Right kidney (tissue), 1 donor: ENCODE data around the gene E2F4.

ENCODE experiments used
- DNase-seq: peaks from one replicate; pipeline ENCODE4 v3.0.0-alpha.2; 2016

Gene E2F4

GRCh38 chr16:67157106-67157748 lies 34.7 kb upstream of the E2F4 start:
- DNase-seq: no peak

DNA sequence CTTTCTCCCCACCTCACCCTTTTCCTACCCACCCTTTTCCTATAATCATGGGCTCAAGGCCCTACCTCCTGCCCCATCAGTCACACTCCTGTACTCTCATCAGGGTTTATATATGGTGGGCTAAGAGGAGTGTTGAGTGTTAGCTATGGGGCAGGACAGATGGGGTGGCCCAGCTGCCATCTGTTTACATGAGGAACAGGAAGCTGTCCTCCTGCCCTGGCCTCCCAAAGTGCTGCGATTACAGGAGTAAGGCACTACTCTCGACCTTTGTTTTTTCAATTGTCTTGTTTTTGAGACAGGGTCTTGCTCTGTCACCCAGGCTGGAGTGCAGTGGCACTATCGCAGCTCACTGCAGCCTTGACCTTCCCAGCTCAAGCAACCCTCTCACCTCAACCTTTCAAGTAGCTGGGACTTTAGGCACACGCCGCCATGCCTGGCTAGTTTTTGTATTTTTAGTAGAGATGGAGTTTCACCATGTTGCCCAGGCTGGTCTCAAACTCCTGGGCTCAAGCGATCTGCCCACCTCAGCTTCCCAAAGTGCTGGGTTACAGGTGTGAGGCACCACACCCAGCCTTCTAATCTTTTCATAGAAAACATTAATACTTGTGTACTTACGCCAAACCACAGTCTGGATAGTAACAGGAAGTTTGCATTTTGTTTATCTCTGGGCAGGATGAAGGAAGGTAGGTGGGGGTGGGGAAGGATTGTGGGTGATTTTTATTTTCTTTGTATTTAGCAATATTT lies 33.9 kb upstream of the E2F4 start:
- no peak for DNase-seq

DNA sequence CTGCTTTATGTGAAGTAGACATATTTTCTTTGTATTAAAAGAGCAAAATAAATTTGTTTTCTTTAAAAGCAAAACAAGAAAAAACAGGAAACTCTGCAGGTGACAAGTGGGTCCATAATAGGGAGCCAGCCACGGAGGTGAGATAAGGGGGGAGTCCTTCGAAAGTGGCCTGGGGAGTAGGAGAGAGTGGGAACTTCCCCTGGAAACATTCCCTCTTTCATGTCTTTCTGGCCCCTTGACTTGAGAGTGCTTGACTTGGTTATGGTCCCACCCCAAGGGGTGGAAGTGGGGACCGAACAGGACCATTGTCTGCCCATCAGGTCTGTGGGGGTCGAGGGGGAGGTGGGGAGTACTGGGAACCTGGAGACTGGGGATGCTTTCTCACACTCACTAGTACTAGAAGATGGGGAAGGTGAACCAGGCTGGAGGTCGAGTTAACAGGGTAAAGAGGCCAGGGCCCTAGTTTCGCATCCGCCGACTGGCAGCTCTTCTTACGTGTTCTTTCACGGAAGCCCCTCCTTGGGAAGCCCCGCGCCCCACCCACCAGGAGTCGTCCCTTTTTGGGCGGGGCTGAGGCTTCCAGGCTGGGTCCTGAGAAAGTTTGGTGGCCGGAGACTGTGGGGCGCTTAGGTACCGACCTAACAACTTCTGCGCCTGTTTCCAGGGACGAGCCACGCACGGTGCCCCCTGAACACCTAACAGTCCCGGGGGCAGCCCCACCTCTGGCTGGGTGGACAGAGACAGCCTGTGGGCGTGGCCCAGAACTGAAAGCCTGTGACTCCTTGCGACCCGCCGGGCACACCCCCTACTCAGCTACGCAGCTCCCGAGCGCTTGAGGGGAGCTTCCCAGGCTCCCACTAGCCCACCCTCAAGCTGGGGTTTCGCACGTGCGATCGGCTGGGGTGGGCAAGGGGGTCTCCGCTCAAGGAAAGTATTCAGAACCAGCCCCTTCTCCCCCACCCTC lies 33.0 kb upstream of the E2F4 start:
- no peak for DNase-seq

DNA sequence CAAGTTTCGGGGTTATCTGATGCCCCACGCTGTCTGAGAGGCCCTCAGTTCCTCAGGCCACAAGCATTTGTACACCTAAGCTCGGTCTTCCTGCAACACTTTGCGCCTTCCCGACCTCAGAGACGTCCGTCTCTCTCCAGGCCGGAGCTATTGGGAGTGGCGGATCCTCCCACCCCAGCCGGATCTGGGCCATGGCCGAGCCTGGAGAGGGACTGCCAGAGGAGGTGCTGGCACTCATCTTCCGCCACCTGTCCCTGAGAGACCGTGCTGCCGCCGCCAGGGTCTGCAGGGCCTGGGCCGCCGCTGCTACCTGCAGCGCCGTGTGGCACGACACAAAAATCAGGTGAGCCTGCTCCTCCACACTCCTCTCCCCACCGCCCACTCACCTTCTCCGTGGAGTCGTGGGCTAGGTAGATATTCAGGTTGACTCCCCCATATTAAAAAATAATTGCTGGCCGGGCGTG lies 30.3 kb upstream of the E2F4 start:
- DNase-seq: no peak

DNA sequence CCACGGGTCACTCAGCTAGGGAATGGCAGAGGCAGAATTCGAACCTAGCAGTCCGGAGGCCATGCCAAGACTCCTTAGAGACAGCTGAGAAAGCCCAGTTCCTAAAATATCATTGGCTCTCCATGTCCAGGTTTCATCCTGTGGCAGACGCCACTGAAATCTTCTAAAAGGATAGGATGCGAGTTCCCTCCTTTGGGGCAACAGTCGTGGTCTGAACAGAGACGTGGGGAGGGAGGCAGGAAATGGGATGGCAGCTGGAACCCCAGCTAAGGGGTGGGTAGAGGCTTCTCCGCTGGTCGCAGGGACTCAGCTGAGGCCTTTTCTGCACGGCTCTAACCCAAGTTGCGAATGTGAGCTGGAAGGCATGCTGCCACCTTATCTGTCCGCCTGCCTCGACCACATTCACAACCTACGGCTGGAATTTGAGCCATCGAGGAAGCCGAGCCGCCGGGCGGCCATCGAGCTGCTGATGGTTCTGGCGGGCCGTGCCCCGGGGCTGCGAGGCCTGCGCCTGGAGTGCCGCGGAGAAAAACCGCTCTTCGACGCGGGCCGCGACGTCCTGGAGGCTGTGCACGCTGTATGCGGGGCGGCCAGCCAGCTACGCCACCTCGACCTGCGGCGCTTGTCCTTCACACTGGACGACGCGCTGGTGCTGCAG lies 29.3 kb upstream of the E2F4 start:
- DNase-seq: no peak

DNA sequence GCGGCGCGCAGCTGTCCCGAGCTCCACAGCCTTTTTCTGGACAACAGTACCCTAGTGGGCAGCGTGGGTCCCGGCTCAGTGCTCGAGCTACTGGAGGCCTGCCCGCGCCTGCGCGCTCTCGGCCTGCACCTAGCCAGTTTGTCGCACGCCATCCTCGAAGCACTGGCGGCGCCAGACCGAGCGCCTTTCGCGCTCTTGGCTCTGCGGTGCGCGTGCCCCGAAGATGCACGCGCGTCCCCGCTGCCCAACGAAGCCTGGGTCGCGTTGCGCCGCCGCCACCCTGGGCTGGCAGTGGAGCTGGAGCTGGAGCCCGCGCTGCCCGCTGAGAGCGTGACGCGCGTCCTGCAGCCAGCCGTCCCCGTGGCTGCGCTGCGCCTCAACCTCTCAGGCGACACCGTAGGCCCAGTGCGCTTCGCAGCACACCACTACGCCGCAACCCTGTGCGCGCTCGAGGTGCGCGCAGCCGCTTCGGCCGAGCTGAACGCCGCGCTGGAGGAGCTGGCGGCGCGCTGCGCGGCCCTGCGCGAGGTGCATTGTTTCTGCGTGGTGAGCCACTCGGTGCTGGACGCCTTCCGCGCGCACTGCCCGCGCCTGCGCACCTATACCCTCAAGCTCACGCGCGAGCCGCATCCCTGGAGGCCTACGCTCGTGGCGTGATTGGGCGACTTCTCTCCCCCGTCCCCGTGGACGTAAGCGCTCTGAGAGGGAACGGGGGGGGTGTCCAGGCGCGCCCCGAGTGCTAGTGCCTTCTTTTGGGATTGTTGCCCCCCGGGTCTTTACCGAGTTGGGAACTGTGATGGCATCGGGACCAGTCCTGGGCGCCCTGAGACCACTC lies 28.6 kb upstream of the E2F4 start:
- DNase-seq: peak; percentile 84

- peak; percentile 54 for DNase-seq
These were observed 27.9 kb upstream of the E2F4 start for GRCh38 chr16:67163999-67164558.

- peak; percentile 45 for DNase-seq
These were observed 27.3 kb upstream of the E2F4 start, which contains the start of gene HSF4 for GRCh38 chr16:67164599-67165061. Gene HSF4, plus strand, starts transcription at chr16:67164745. Its CDS starts 67 bp downstream, at chr16:67164812.

- peak; percentile 56 for DNase-seq
These were observed 26.6 kb upstream of the E2F4 start for GRCh38 chr16:67165121-67166078.

DNA sequence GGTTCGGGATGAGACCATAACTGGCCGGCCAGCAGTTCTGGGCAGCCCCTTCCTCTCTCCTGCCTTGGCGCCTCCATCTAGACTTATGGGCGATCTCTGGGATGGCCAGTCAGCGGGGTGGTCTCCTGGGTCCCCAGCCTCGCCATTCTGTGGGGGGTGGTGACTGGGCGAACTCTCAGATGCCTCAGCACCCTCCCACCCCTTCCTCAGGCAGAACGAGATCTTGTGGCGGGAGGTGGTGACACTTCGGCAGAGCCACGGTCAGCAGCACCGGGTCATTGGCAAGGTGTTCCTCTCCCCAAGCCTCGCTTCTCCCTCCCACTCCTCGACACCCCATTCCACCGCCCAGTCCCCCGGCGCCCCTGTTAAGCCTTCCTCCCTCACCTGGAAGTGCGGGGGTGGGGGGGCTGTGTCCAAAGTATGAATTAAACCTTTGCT lies 25.8 kb upstream of the E2F4 start:
- DNase-seq: no peak

DNA sequence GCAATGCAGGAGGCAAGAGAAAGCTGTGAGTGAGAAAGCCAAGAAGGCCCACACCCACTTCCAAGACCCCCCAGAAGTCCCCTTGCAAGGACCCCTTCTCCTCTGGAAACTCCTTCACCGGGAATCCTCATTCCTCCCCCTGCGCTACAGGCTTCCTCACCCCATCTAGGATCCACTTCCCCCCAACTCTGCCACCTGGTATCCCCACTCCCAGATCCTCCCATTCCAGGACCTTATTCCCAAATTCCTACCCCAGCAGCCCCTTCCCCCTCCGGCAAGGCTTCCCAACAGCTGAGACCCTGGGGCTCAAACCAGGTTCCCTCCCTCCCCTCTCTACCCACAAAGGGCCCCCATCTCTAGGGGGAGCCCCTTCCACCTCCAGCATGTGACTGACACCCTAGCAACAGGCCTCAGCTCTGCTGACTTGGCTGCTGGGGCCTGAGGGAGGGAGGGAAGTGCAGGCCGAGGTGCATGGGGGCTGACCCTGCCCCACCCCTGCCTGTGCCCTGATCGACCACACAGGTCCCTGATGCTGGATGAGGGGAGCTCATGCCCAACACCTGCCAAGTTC lies 25.3 kb upstream of the E2F4 start:
- no peak for DNase-seq

GRCh38 chr16:67167588-67167987 lies 24.4 kb upstream of the E2F4 start:
- no peak for DNase-seq

GRCh38 chr16:67169011-67169451 lies 22.9 kb upstream of the E2F4 start:
- no peak for DNase-seq

DNA sequence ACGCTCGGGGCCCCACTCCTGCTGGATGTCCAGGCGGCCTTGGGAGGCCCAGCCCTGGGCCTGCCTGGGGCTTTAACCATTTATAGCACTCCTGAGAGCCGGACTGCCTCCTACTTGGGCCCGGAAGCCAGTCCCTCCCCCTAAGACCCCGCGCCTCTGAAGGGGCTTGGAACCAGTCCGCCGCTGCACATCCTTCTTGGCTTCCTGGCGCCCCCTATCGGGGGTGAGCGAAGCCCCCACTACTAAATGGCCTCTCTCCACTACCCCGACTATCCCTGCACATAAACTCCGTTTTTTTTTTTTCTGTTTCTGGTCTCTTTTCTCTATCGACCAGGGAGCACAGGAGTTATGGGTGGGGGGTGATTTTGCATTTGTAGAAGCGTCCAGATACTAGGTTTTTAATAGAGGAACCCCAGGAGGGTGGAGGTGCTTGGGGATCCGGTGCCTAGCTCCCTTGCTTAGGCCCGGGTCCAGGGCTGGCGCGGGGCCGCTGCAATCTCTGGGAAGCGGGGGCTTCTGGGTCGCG lies 22.2 kb upstream of the E2F4 start:
- DNase-seq: peak; percentile 42

DNA sequence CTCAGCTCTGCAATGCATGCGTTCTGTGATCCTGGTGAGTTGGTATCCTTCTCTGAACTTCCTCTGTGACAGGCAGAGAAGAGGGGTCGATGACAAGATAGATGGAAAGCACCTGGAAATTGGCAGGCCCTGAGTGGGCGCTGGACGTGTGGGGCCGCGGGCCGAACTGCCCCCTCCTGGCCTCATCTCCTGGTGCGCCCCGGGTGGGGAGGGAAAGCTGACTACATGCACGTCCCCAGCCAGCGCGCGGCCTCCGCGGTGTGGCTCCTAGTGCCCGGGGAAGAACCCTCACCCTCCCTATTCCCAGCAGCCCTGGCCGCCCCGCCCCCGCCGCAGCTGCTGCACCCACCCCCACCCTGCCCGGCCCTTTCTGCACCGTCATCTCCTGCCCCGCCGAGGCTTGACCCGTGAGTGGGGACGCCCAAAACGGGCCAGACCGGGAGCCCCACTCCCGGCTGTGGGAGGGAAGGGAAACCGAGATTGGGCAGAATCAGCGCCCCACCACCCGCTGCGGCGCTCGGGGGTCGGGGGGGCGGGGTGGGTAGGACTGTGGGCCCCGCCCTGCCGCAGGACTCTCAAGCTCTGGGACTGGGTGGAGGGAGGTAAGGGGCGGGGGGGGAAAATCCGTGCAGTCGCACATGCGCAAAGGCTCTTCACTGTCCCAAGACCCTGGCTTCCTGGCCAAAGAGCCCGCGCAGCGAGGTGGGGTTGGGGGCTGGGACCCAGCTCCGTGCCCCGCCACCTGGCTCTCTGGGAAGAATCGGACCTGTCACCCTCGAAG lies 21.6 kb upstream of the E2F4 start, which contains the start of gene NOL3:
NOL3 (plus strand) TSS at position 371 of the 781 bp plus-strand sequence.
- peak; percentile 63 for DNase-seq

DNA sequence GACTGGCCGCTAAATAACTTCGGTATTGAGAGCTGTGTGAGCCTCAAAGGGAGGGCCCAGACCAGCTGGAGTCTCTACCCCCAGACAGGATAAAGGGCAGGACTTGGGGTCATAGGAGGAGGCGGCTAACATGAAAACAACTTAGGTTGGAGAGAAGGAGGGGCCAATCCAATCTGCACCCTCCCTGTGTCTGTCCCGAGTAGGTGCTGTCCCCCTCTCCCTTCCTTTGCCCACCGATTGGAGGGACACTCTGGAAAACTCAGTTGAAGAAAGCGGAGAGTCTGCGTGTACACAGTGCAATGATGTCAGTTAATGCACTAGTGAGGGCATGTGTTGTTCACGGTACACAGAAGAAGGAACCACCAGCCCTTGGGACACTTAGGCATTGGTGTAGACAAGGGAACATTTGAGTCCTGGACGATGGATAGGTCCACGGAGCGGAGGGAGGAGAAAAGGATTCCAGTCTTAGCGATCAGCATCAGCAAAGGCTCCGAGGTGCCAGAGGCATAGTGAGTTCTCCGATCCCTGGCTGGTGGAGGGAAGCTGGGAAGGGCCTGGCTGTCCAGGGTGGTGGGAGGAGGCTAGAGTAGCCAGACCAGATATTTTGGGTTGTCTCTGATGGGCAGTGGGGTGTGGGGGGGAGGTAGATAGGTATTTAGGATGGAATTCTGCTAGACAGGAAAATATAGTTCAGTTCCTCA lies 20.9 kb upstream of the E2F4 start:
- no peak for DNase-seq

GRCh38 chr16:67173323-67173722 lies 18.6 kb upstream of the E2F4 start:
- no peak for DNase-seq
